T-cell (primary cell): ENCODE data around the gene SMARCA4. TPM values are rescaled to one million over a fixed set of nuclear protein-coding genes. Genes with fewer than 3 reads are reported as not detected.

Experiments used
- ATAC-seq, 4 experiments: fragments of 200-7000 bp in 3 of 4; fragments of 150-1000 bp in 1 of 4; cut with Tn5 transposase; replicated peaks in 1 of 4; 1 replicate in 3 of 4; 2 replicates in 1 of 4; pipeline ENCODE4 v1.10.0; 2021; ENCODE audit warnings: moderate library complexity in 3 of 4, mild to moderate bottlenecking in 2 of 4, moderate number of reproducible peaks in 1 of 4
- CTCF ChIA-PET, 2 donors: fragments of 300-600 bp; sonication (Branson Sonifier 250); formaldehyde crosslinking; loops; one replicate each; lab custom pipeline; 2022; ENCODE audit warnings: antibody characterized with exemption in 2 of 2; lab: Charles Lee
- POLR2A ChIA-PET, 2 donors: fragments of 300-600 bp; sonication (Branson Sonifier 250); formaldehyde crosslinking; loops; one replicate each; lab custom pipeline; 2022; ENCODE audit warnings: antibody characterized with exemption in 2 of 2; lab: Charles Lee
- DNase-seq, 35 experiments: peaks; one replicate each; pipeline versions ENCODE4 v3.0.0 to v3.0.0-alpha.2; 2013 to 2023
- H3K27ac ChIP-seq: one replicate; pipeline ENCODE4 v1.5.1; 2013; ENCODE audit warnings: low read length
- H3K27me3 ChIP-seq, 2 experiments: replicated peaks in 1 of 2; 1 replicate in 1 of 2; 2 replicates in 1 of 2; pipeline versions ENCODE4 v1.6.1 to v1.7.0; 2013; ENCODE audit warnings: low read length in 1 of 2, mixed read lengths in 1 of 2; ENCODE audit not compliant: control insufficient read depth in 2 of 2, insufficient read depth in 2 of 2; ENCODE audit errors: extremely low read depth in 1 of 2
- H3K36me3 ChIP-seq, 2 donors: 1 replicate in 1 of 2; 2 replicates in 1 of 2; pipeline versions ENCODE4 v1.6.1 to v1.7.0; 2013; ENCODE audit warnings: low read length in 1 of 2; ENCODE audit not compliant: control insufficient read depth in 2 of 2, insufficient read depth in 1 of 2; ENCODE audit errors: extremely low read depth in 1 of 2
- H3K4me1 ChIP-seq, 2 experiments: 1 replicate in 1 of 2; 2 replicates in 1 of 2; pipeline versions ENCODE4 v1.6.1 to v1.7.0; 2013; ENCODE audit warnings: low read length in 2 of 2, mixed read lengths in 1 of 2; ENCODE audit not compliant: insufficient read depth in 2 of 2, control insufficient read depth in 1 of 2; ENCODE audit errors: extremely low read depth in 1 of 2
- H3K4me3 ChIP-seq, 2 donors: 1 replicate in 1 of 2; 2 replicates in 1 of 2; pipeline versions ENCODE4 v1.5.1 to v1.7.0; 2013; ENCODE audit warnings: mild to moderate bottlenecking in 2 of 2, low read length in 1 of 2, moderate library complexity in 1 of 2; ENCODE audit not compliant: control insufficient read depth in 1 of 2; ENCODE audit errors: extremely low read depth in 1 of 2
- H3K9me3 ChIP-seq: 2 replicates; pipeline ENCODE4 v1.7.0; 2013
- H3K27ac Mint-ChIP-seq, 2 donors: one replicate each; pipeline ENCODE4 v1.8.0; 2020 to 2021; ENCODE audit warnings: mild to moderate bottlenecking in 2 of 2, mixed read lengths in 2 of 2
- H3K27me3 Mint-ChIP-seq, 2 donors: one replicate each; pipeline ENCODE4 v1.8.0; 2021 to 2022; ENCODE audit warnings: mixed read lengths in 2 of 2
- H3K36me3 Mint-ChIP-seq: one replicate; pipeline ENCODE4 v1.8.0; 2021; ENCODE audit warnings: mixed read lengths
- H3K4me1 Mint-ChIP-seq, 3 donors: one replicate each; pipeline ENCODE4 v1.8.0; 2020 to 2022; ENCODE audit warnings: mixed read lengths in 3 of 3, mild to moderate bottlenecking in 1 of 3
- H3K4me3 Mint-ChIP-seq, 3 donors: one replicate each; pipeline ENCODE4 v1.8.0; 2020 to 2022; ENCODE audit warnings: mild to moderate bottlenecking in 3 of 3, mixed read lengths in 3 of 3, moderate library complexity in 3 of 3
- H3K9me3 Mint-ChIP-seq, 3 donors: one replicate each; pipeline ENCODE4 v1.8.0; 2020 to 2022; ENCODE audit warnings: mixed read lengths in 3 of 3
- WGBS: methylation state at CpG from one replicate; pipeline ENCODE4 v1.1.5; 2013; ENCODE audit warnings: missing lambda C conversion rate; ENCODE audit not compliant: insufficient coverage; 5-methylcytosine and 5-hydroxymethylcytosine counted together
- total RNA-seq, 35 experiments: library from RNA in 6 of 35; stranded (reverse) in 6 of 35; fragments of 120-200 nt in 1 of 35; gene quantifications; one replicate each; pipeline versions ENCODE4 v1.2.1 to v1.2.4 and lab custom pipeline; 2013 to 2026

The SMARCA4 gene
- total RNA-seq, 5 donors from 2014 or later (not counting 1 experiment from before 2014, with no cell fraction given): 93.4 to 114 (median 109) TPM

GRCh38 chr19:11090264-11090996 is 129.6 kb downstream of the SMARCA4 start:
- Histone ChIP-seq H3K4me3 (peak overlapping the region; percentile 83 to 87), H3K4me1 (peaks cover 12 to 68% of the 10 kb centered on the region in 2 experiments), H3K9me3 (no peaks in the 10 kb centered on the region), H3K27me3 (no peaks in the 10 kb centered on the region), H3K36me3 (no peaks in the 10 kb centered on the region), H3K27ac (peak overlapping the region; percentile 99)
- CTCF ChIA-PET: no interaction called here
- Mint-ChIP-seq H3K27ac (peak overlapping the region; percentile 95 to 97), H3K27me3 (no peaks in the 10 kb centered on the region), H3K4me1 (peaks cover 52% of the 10 kb centered on the region in 3 donors), H3K9me3 (no peaks in the 10 kb centered on the region), H3K4me3 (peak overlapping the region; percentile 89 to 91 (median 89)), H3K36me3 (peaks cover 3% of the 10 kb centered on the region)
- DNase-seq (peak; percentile 93 to 99 (median 97)), ATAC-seq (peak; percentile 90 to 95 (median 93))
- WGBS: under 1% methylated on average over 47 of the region's 64 CpGs
- POLR2A ChIA-PET: interaction anchor here in 1 of 2 donors (0.6 kb wide), 1 partner anchor 12 kb away, joined by 4 read pairs; no protein-coding TSS in a partner anchor

DNA sequence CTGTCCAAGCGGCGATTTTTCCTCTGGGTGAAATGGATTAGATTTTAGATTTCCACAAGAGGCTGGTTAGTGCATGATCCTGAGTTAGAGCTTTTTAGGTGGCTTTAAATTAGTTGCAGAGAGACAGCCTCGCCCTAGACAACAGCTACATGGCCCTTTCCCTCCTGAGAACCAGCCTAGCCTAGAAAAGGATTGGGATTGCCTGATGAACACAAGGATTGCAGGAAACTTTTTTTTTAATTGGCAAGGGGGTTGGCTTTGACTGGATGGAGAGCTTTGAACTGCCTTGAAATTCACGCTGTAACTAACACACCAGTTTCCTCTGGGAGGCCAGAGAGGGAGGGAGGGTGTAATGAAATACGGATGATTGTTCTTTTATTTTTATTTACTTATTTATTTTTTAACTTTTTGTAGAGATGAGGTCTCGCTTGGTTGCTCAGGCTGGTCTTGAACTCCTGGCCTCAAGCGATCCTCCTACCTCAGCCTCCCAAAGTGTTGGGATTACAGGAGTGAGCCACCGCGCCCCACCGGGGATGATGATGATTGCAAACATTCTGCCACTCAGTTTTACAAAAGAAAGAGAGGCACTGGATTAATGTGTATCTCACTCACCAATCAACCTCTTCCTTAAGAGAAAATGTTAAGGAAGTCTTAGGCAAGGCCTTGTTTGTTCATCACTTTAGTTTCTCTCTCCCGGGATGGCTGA is 130.3 kb downstream of the SMARCA4 start:
- no peak for ATAC-seq
- Mint-ChIP-seq H3K27me3 (no peaks in the 10 kb centered on the region), H3K9me3 (peaks cover 0 to under 1% (median 0%) of the 10 kb centered on the region in 3 donors), H3K4me1 (peaks cover 55 to 59% (median 58%) of the 10 kb centered on the region in 3 donors), H3K4me3 (peak overlapping the region; percentile 83 to 89 (median 89)), H3K36me3 (peaks cover 4% of the 10 kb centered on the region), H3K27ac (peak overlapping the region; percentile 95 to 97)
- ChIA-PET POLR2A (interaction anchor here in 1 of 2 donors (0.6 kb wide), 1 partner anchor 11 kb away, joined by 4 read pairs; no protein-coding TSS in a partner anchor), CTCF (interaction anchor here (0.5 to 1.0 kb wide), 2 partner anchors 36 to 56 kb away, joined by 3 to 4 read pairs; no protein-coding TSS in a partner anchor)
- no CpG with 5 or more reads among the region's 11 CpGs for WGBS
- Histone ChIP-seq H3K27me3 (no peaks in the 10 kb centered on the region), H3K4me3 (peak overlapping the region; percentile 77 to 87), H3K27ac (peak overlapping the region; percentile 99), H3K4me1 (peaks cover 17 to 72% of the 10 kb centered on the region in 2 experiments), H3K36me3 (no peaks in the 10 kb centered on the region), H3K9me3 (no peaks in the 10 kb centered on the region)
- DNase-seq: peak in 3 of 35 experiments; percentile 9 to 20 (median 17)

- Histone ChIP-seq H3K27me3 (no peaks in the 10 kb centered on the region), H3K27ac (peak overlapping the region; percentile 99), H3K36me3 (no peaks in the 10 kb centered on the region), H3K4me1 (peaks cover 18 to 78% of the 10 kb centered on the region in 2 experiments), H3K9me3 (no peaks in the 10 kb centered on the region), H3K4me3 (peak overlapping the region in 1 of 2 donors; percentile 87)
- peak overlapping the region; percentile 95 to 97 for H3K27ac Mint-ChIP-seq
- WGBS: 0% methylated on average over 1 of the region's 8 CpGs
- peak overlapping the region; percentile 83 to 89 (median 89) for H3K4me3 Mint-ChIP-seq
- H3K36me3 Mint-ChIP-seq: peaks cover 8% of the 10 kb centered on the region
- DNase-seq: peak; percentile 8 to 83 (median 39)
- H3K27me3 Mint-ChIP-seq: no peaks in the 10 kb centered on the region
- peaks cover 60 to 65% (median 63%) of the 10 kb centered on the region in 3 donors for H3K4me1 Mint-ChIP-seq
- peaks cover 0 to 3% (median 0%) of the 10 kb centered on the region in 3 donors for H3K9me3 Mint-ChIP-seq
- ATAC-seq: peak in 1 of 4 experiments; percentile 14
- ChIA-PET POLR2A (no interaction called here), CTCF (interaction anchor here (0.5 to 1.0 kb wide), 2 partner anchors 36 to 56 kb away, joined by 3 to 4 read pairs; no protein-coding TSS in a partner anchor)
Measured at GRCh38 chr19:11091703-11092153, 130.9 kb downstream of the SMARCA4 start.

DNA sequence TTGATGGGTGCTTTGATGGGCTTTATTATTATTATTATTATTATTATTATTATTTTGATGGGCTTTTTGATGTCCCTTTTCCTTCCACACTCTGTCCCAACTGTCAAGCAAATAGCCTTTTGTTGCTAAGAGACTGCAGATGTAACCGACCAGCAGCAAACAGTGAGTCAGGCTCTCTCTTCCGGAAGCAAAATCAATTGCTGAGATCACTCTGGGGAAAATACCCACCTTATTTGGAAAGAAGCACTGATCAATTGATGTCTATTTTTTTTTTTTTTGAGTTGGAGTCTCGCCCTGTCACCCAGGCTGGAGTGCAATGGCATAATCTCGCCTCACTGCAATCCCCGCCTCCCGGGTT is 131.3 kb downstream of the SMARCA4 start:
- peak in 20 of 35 experiments; percentile 6 to 82 (median 27) for DNase-seq
- peak in 1 of 4 experiments; percentile 12 for ATAC-seq
- CTCF ChIA-PET: interaction anchor here in 1 of 2 donors (1.0 kb wide), 1 partner anchor 57 kb away, joined by 3 read pairs; no protein-coding TSS in a partner anchor
- Histone ChIP-seq H3K27me3 (no peaks in the 10 kb centered on the region), H3K27ac (peak overlapping the region; percentile 99), H3K4me1 (peaks cover 18 to 82% of the 10 kb centered on the region in 2 experiments), H3K36me3 (no peaks in the 10 kb centered on the region), H3K4me3 (peak overlapping the region in 1 of 2 donors; percentile 87), H3K9me3 (no peaks in the 10 kb centered on the region)
- 0% methylated on average over 1 of the region's 6 CpGs for WGBS
- Mint-ChIP-seq H3K4me3 (peak overlapping the region in 2 of 3 donors; percentile 54 to 89), H3K27ac (peak overlapping the region; percentile 69 to 97), H3K9me3 (peaks cover 0 to 3% (median 0%) of the 10 kb centered on the region in 3 donors), H3K4me1 (peaks cover 60 to 68% (median 64%) of the 10 kb centered on the region in 3 donors), H3K27me3 (no peaks in the 10 kb centered on the region), H3K36me3 (peaks cover 8% of the 10 kb centered on the region)
- POLR2A ChIA-PET: no interaction called here

DNA sequence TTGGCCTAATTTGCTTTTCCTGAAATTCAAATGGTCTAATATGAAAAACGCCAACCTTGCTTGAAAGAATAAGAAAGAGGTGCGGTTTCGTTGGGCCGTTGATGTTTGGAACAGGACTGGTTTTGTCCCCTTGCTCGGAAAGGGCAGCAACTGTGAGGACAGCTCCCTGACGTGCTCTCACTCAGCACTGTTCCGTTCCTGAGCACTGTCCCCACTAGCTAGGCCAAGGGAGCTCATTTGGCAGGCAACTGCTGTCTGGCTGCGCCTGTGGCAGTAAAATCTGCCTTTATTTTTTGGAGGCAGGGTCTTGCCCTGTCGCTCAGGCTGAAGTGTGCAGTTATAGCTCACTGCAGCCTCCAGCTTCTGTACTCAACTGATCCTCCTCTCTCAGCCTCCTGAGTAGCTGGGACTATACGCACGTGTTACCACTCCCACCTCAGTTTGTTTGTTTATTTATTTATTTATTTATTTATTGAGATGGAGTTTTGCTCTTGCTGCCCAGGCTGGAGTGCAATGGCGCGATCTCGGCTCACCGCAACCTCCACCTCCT is 132.9 kb downstream of the SMARCA4 start:
- no peak for DNase-seq
- Mint-ChIP-seq H3K4me1 (peaks cover 57 to 71% (median 59%) of the 10 kb centered on the region in 3 donors), H3K27ac (peak overlapping the region; percentile 69 to 97), H3K9me3 (peaks cover 0 to 3% (median 1%) of the 10 kb centered on the region in 3 donors), H3K36me3 (peaks cover 8% of the 10 kb centered on the region), H3K27me3 (no peaks in the 10 kb centered on the region), H3K4me3 (peak overlapping the region in 1 of 3 donors; percentile 89)
- 89% methylated on average over 13 of the region's 15 CpGs for WGBS
- no peaks in the 10 kb centered on the region for H3K36me3 ChIP-seq
- H3K27me3 ChIP-seq: no peaks in the 10 kb centered on the region
- no peak overlapping the region for H3K4me3 ChIP-seq
- peaks cover 2% of the 10 kb centered on the region for H3K9me3 ChIP-seq
- H3K4me1 ChIP-seq: peaks cover 18 to 86% of the 10 kb centered on the region in 2 experiments
- CTCF ChIA-PET: interaction anchor here in 1 of 2 donors (0.7 kb wide), 1 partner anchor 185 kb away, joined by 3 read pairs; no protein-coding TSS in a partner anchor
- ATAC-seq: no peak
- POLR2A ChIA-PET: interaction anchor here (0.6 kb wide), 2 partner anchors 40 to 108 kb away, joined by 3 to 4 read pairs; no protein-coding TSS in a partner anchor
- peak overlapping the region; percentile 99 for H3K27ac ChIP-seq
